HG03025 (cell line): Measurements from ENCODE around the gene COX10.

Experiments
- ATAC-seq: cut with Tn5 transposase; IDR thresholded peaks from one replicate; pipeline ENCODE4 v1.9.1; 2021; ENCODE audit warnings: mild to moderate bottlenecking, moderate library complexity; ENCODE audit not compliant: unreplicated experiment, low FRiP score

Gene COX10

DNA sequence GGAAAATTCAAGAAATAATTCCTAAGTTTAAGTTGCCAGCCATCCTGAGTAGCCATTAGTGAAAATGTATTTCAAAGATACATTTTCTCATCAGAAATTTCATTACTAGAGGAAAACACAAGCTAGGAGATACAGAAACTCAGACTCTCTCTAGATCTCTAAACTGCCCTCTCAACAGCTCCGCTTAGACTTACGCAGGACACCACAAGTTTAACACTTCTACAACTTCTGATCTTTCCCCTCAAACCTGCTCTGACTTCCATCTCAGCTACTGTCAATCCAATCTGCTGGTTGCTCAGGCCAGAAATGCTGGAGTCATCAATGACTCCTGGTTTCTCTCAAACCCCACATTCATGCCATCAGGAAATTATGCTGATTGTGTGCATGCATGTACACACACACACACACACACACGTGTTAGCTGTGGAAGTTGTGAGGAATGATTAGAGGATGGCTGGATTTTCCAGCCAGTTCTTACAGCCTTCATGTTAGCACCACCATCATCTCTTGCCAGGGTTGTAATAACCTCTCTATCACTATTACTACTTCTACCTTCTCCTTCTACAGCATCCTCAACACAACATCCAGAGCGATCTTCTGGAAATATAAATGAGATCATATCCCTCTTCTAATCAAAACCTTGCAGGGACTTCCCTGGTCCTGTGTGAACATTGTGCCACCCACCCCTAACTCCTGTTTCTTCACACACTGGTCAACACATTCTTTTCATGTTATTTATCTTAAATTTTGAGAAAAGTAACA, 47.1 kb downstream of the COX10 start:
- ATAC-seq = no peak

DNA sequence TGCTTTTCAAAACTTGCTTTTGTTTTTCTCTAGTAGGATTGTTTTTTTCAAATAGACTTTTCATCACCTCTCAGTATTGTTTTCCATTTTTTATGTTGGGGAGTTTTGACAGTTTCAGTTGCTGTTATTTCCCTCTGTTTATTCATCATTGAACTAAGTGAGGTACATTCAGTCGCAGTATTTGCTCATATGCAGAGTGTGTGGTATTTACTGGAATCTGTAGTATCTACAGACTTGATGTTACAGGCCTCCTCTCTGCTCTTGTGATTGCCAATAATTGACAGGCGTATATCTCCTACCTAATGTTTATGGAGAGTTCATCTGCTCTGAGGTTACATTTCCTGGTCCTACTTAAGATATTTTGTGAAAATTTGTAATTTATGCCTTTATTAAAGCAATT, 49.6 kb downstream of the COX10 start:
- ATAC-seq = no peak

DNA sequence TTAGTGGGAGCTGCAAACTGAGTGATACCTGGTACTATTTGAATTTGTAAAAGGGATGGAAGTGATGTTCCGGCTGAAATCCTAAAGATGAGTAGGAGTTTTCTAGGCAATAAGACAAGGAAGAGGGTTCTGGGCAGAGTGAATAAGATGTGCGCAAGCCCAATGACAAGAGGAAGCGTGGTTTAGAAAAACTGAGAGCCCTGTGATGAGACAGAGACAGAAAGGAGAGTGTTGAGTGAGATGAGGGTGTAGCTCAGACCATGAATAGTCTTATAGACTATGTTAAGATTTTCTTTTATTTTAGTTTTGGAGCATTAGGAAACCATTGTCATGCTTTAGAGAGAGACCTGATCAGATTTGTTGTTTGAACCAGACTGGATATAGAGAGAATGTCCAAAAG, 50.2 kb downstream of the COX10 start:
- no peak for ATAC-seq

DNA sequence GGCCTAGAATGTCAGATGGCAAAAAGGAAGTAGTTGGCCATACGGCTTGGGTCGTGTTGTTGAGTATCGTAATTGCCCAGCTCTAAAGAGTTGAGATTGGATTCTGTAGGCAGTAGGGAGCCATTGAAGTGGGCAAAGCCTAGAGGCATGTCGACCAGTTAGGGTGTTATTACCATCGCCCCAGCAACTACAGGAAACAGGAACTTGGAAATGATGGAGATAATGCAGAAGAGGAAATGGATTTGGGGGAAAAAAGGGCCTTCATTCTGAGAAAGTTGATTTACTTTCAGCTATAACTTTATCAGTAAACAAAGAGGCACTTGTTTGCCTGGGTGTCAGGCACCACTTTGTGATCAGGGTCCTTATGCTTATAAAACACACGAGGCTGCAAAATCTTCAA, 52.6 kb downstream of the COX10 start:
- no peak for ATAC-seq

- no peak for ATAC-seq
These were observed 54.4 kb downstream of the COX10 start for GRCh38 chr17:14123619-14124278.

- ATAC-seq = no peak
These were observed 55.5 kb downstream of the COX10 start for GRCh38 chr17:14124854-14125253.

DNA sequence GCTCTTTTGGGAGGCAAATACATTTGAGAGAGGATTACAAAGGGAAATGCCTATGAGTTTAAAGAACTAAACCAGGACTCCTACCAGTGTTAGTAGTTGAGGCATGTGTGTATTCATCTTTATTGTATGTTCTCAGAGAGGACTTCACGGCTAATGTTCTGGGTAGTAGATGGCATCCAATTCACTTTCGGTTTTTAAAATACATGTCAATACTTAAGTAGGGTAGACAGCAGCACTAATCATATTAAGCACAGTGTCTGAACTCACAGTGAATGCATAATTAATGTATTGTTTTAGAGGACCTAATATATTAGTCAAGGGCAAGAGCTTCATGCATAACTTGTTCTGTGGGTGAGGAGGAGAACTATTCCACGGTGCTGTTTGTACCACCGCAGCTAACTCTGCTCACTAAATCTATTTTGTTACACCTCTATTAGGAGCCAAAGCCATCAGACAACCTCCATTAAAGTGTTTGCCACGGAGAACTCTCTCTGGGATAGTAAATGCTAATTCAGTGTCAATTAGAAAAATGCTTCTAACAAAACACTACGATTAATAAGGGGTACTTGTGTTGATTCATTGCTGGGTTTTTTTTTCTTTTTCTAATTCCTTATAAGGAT, 56.3 kb downstream of the COX10 start:
- no peak for ATAC-seq

DNA sequence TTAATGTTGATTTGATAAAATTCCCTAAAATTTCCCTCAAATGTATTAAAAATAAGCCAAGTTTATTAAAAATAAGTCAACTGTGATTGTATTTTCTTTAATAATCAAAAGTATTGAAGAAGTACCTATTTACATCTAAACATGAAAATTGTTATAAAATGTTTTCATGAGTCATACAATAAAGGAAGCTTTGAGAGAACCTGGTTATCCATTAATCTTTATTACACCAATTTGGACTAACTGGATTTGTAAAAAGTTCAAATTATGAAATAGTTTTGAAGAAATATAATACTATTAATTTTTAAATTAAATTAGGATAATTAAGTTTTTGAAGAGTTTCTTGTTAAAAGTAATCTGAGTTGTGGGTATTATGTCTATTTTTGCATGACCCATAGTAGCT, 63.8 kb downstream of the COX10 start:
- no peak for ATAC-seq

GRCh38 chr17:14134456-14134855, 65.2 kb downstream of the COX10 start:
- ATAC-seq = no peak

- no peak for ATAC-seq
These were observed 66.7 kb downstream of the COX10 start for GRCh38 chr17:14135906-14136590.

GRCh38 chr17:14138649-14139048, 69.3 kb downstream of the COX10 start:
- ATAC-seq = no peak

DNA sequence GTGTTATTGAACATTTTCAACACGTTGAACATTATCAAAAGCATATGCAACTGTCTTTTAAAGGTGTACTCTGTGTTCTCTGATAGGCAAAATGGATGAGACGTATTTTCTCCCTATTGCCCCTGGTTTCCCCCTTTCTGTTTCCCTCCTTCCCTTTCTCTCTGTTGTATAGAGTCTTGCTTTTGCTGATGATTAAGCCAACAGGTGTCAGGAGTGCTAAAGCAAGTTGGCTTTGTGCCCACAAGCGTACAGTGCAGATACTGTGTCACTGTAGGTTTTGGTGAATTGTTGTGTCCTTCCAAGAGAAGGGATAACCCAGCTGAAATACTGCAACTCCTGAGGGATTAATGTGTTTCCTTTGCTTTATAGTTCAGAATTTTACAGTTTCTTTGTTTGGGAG, 74.4 kb downstream of the COX10 start:
- ATAC-seq = no peak

- ATAC-seq = no peak
These were observed 75.2 kb downstream of the COX10 start for GRCh38 chr17:14144508-14144907.

DNA sequence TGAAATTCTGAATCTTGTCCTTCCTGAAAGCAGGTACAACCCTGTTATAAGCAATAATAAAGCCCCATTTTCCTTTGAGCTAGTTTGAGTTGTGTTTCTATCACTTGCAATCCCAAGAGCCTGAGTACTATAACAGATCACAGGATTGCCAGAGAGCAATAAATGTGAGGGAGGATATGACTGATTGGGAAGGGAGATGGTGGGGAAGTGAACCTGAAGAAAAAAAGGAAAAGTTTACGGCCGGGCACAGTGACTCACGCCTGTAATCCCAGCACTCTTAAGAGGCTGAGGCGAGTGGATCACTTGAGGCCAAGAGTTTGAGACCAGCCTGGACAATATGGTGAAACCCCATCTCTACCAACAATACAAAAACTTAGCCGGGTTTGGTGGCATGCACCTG, 80.4 kb downstream of the COX10 start:
- ATAC-seq = no peak

DNA sequence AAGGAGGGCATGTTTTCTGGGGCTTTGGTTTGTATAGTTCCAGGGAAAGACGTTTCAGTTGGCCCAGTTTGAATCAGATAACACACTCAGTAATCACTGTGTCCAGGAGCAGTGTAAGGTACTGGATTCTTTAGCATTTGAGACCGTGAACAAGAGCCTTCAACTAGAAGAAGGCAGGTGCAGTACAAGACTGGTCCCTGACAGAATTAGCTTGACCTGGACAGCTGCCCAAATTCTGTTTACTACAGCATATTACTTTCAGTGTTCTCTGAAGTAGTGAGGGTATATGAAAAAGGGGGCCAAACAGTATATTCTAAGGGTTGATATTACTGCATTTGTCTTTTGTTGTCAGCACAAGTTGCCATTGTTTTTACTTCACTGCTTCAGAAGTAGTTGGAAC, 81.3 kb downstream of the COX10 start:
- no peak for ATAC-seq

GRCh38 chr17:14152721-14153120, 83.4 kb downstream of the COX10 start:
- no peak for ATAC-seq

DNA sequence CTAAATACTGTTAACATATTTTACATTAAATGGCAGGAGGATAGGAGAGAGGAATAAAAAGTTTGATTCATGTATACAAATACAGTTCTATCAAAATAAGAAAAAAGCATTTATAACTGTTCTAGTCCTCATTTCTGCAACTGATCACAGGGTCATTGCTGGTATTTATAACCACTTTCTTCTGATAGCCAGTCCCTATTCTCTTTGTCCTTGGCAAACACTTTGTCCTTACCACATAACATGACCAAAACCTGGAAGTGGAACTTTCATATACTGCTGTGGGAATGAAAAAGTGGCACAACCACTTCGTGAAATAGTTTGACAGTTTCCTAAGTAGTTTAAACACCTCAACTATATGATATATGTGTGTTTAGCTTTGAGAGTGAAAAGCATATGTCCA, 84.1 kb downstream of the COX10 start:
- ATAC-seq = no peak

- ATAC-seq = no peak
These were observed 87.4 kb downstream of the COX10 start for GRCh38 chr17:14156689-14157088.

GRCh38 chr17:14157822-14158221, 88.5 kb downstream of the COX10 start:
- no peak for ATAC-seq

- no peak for ATAC-seq
These were observed 89.4 kb downstream of the COX10 start for GRCh38 chr17:14158707-14159106.

- ATAC-seq = no peak
These were observed 92.1 kb downstream of the COX10 start for GRCh38 chr17:14161419-14161818.
